GM06990 (cell line): ENCODE measurements around the gene PPP1R10.
A peak's percentile ranks its signal among the peaks of the same experiment; 100 is the strongest.

Experiments
- DNase-seq: peaks from one replicate; pipeline ENCODE4 v3.0.0-alpha.2; 2011; ENCODE audit not compliant: insufficient read length; ENCODE audit errors: extremely low read depth
- H3K27me3 ChIP-seq: replicated peaks from 2 replicates; pipeline ENCODE4 v1.6.0; 2011; ENCODE audit warnings: low read length; ENCODE audit not compliant: control insufficient read depth, insufficient read depth
- H3K36me3 ChIP-seq: 2 replicates; pipeline ENCODE4 v1.5.1; 2011; ENCODE audit warnings: low read length; ENCODE audit not compliant: control insufficient read depth, insufficient read depth
- H3K4me3 ChIP-seq: replicated peaks from 2 replicates; pipeline ENCODE4 v1.5.1; 2011; ENCODE audit warnings: low read depth, mild to moderate bottlenecking, control low read depth, low read length
- CTCF ChIP-seq: IDR thresholded peaks from 2 replicates; pipeline ENCODE4 v1.5.1; 2011; ENCODE audit warnings: low read length, control low read depth, mild to moderate bottlenecking, inconsistent platforms; ENCODE audit not compliant: insufficient read depth, poor library complexity, severe bottlenecking

The PPP1R10 gene

GRCh38 chr6:30655743-30656094 lies 38.7 kb upstream of the PPP1R10 start:
- DNase-seq, result no peak
- H3K4me3 ChIP-seq, result no peak overlapping the region
- TF ChIP-seq CTCF, result no peak
- peaks cover 49% of the 10 kb centered on the region for H3K36me3 ChIP-seq
- H3K27me3 ChIP-seq, result no peaks in the 10 kb centered on the region

GRCh38 chr6:30654798-30655742 lies 38.0 kb upstream of the PPP1R10 start:
- DNase-seq, result no peak
- H3K27me3 ChIP-seq, result no peaks in the 10 kb centered on the region
- no peak for TF ChIP-seq CTCF
- no peak overlapping the region for H3K4me3 ChIP-seq
- H3K36me3 ChIP-seq, result peaks cover 45% of the 10 kb centered on the region

GRCh38 chr6:30651143-30651542 lies 34.1 kb upstream of the PPP1R10 start:
- no peak for DNase-seq
- no peak for TF ChIP-seq CTCF
- no peak overlapping the region for H3K4me3 ChIP-seq
- no peaks in the 10 kb centered on the region for H3K27me3 ChIP-seq
- peaks cover 29% of the 10 kb centered on the region for H3K36me3 ChIP-seq

- Histone ChIP-seq H3K27me3 (no peaks in the 10 kb centered on the region), H3K36me3 (peaks cover 14% of the 10 kb centered on the region), H3K4me3 (peak overlapping the region; percentile 95)
- no peak for TF ChIP-seq CTCF
- peak; percentile 85 for DNase-seq
Observed at GRCh38 chr6:30647242-30648116, 30.4 kb upstream of the PPP1R10 start.

GRCh38 chr6:30646450-30647241 lies 29.6 kb upstream of the PPP1R10 start, which contains the start of gene C6orf136:
Gene C6orf136 (plus strand): TSS chr6:30647133. CDS start chr6:30647232, 99 bp downstream.
- no peaks in the 10 kb centered on the region for H3K27me3 ChIP-seq
- peak within 1 kb of the TSS; percentile 95 for H3K4me3 ChIP-seq
- no peak for TF ChIP-seq CTCF
- peaks cover 12% of the 10 kb centered on the region for H3K36me3 ChIP-seq
- DNase-seq, result peak; percentile 92
